HepG2 (cell line): ENCODE data around the gene AGAP3. TPM values are rescaled to one million over a fixed set of nuclear protein-coding genes. Genes with fewer than 3 reads are reported as not detected.
A peak's percentile ranks its signal among the peaks of the same experiment; 100 is the strongest.

ENCODE experiments used
- ATF4 ChIP-seq, 2 experiments: fragments of 450-650 bp in 1 of 2; sonication (generic) in 1 of 2; formaldehyde crosslinking; IDR thresholded peaks; 2 replicates each; pipeline versions ENCODE4 v1.5.0 to v1.8.0; 2020 to 2022; ENCODE audit warnings: mild to moderate bottlenecking in 1 of 2, missing genetic modification reagents in 1 of 2
- CEBPB ChIP-seq: IDR thresholded peaks from 2 replicates; pipeline ENCODE4 v1.6.1; 2011; ENCODE audit warnings: low read depth, low read length, improper control_type of control experiment, borderline replicate concordance
- EED ChIP-seq: sonication (generic); formaldehyde crosslinking; IDR thresholded peaks from 2 replicates; pipeline ENCODE4 v1.5.0; 2020; ENCODE audit warnings: mild to moderate bottlenecking, missing genetic modification reagents
- HMGXB4 ChIP-seq, 2 experiments: sonication (generic) in 1 of 2; formaldehyde crosslinking in 1 of 2; IDR thresholded peaks; 2 replicates each; pipeline versions ENCODE4 v1.4.0 to v1.6.1; 2018 to 2020; ENCODE audit warnings: missing genetic modification reagents in 2 of 2, borderline replicate concordance in 1 of 2, low read depth in 1 of 2, mild to moderate bottlenecking in 1 of 2, missing biosample characterization in 1 of 2
- HOMEZ ChIP-seq: IDR thresholded peaks from 2 replicates; pipeline ENCODE4 v1.6.1; 2016; ENCODE audit warnings: low read depth
- LCORL ChIP-seq, 2 experiments: fragments of 450-650 bp in 1 of 2; sonication (generic) in 1 of 2; formaldehyde crosslinking in 1 of 2; IDR thresholded peaks; 2 replicates each; pipeline versions ENCODE4 v1.5.0 to v1.6.1; 2017 to 2020; ENCODE audit warnings: antibody characterized with exemption in 1 of 2, missing genetic modification reagents in 1 of 2
- MTF2 ChIP-seq: sonication (generic); formaldehyde crosslinking; IDR thresholded peaks from 2 replicates; pipeline ENCODE4 v1.5.0; 2020; ENCODE audit warnings: missing genetic modification reagents, borderline replicate concordance
- SNAPC2 ChIP-seq: sonication (generic); formaldehyde crosslinking; IDR thresholded peaks from 2 replicates; pipeline ENCODE4 v1.8.1; 2022; ENCODE audit warnings: mild to moderate bottlenecking, missing genetic modification reagents
- ZIK1 ChIP-seq: sonication (generic); formaldehyde crosslinking; IDR thresholded peaks from 2 replicates; pipeline ENCODE4 v1.5.0; 2020; ENCODE audit warnings: mild to moderate bottlenecking, low read depth, missing genetic modification reagents, borderline replicate concordance
- ZKSCAN8 ChIP-seq: IDR thresholded peaks from 2 replicates; pipeline ENCODE4 v1.6.1; 2016; ENCODE audit warnings: borderline replicate concordance, missing genetic modification reagents, missing compliant biosample characterization
- ZNF136 ChIP-seq: sonication (generic); formaldehyde crosslinking; IDR thresholded peaks from 2 replicates; pipeline ENCODE4 v1.8.1; 2022; ENCODE audit warnings: low read depth, mild to moderate bottlenecking, moderate library complexity, missing genetic modification reagents
- ZNF34 ChIP-seq: sonication (generic); formaldehyde crosslinking; IDR thresholded peaks from 2 replicates; pipeline ENCODE4 v1.4.0; 2020; ENCODE audit warnings: mild to moderate bottlenecking, missing genetic modification reagents, borderline replicate concordance
- ZNF430 ChIP-seq: sonication (generic); formaldehyde crosslinking; IDR thresholded peaks from 2 replicates; pipeline ENCODE4 v1.9.0; 2021; ENCODE audit warnings: mild to moderate bottlenecking, missing genetic modification reagents
- ZNF556 ChIP-seq: sonication (generic); formaldehyde crosslinking; IDR thresholded peaks from 2 replicates; pipeline ENCODE4 v1.4.0; 2020; ENCODE audit warnings: mild to moderate bottlenecking, missing genetic modification reagents, borderline replicate concordance
- ZNF609 ChIP-seq: sonication (generic); formaldehyde crosslinking; IDR thresholded peaks from 2 replicates; pipeline ENCODE4 v1.4.0; 2020; ENCODE audit warnings: mild to moderate bottlenecking, missing genetic modification reagents, borderline replicate concordance
- ZNF841 ChIP-seq: sonication (generic); formaldehyde crosslinking; IDR thresholded peaks from 2 replicates; pipeline ENCODE4 v1.8.1; 2023; ENCODE audit warnings: missing genetic modification reagents, borderline replicate concordance
- ZZZ3 ChIP-seq: sonication (generic); formaldehyde crosslinking; IDR thresholded peaks from 2 replicates; pipeline ENCODE4 v1.4.0; 2020; ENCODE audit warnings: missing genetic modification reagents, mild to moderate bottlenecking, borderline replicate concordance
- polyA plus RNA-seq, 8 experiments: library from polyadenylated mRNA; depleted of rRNA in 3 of 8; stranded (reverse) in 7 of 8; unstranded in 1 of 8; fragments of >200 nt; fragmentation: Illumina TruSeq in 4 of 8; extraction: Trizol in 4 of 8; gene quantifications; 2 replicates each; pipeline versions ENCODE4 v1.2.1 to v1.2.3, GENCODE V29; 2011 to 2016; ENCODE audit warnings: low read depth in 4 of 8, missing spikeins in 1 of 8, mixed read lengths in 1 of 8; ENCODE audit not compliant: insufficient read depth in 1 of 8
- total RNA-seq, 5 experiments: library from RNA; depleted of rRNA; stranded (reverse); fragments of >200 nt; fragmentation: Illumina TruSeq; extraction: Trizol; gene quantifications; 2 replicates each; pipeline ENCODE4 v1.2.3, GENCODE V29; 2016; ENCODE audit warnings: low read depth in 1 of 5

Gene AGAP3
- total and polyA plus RNA-seq, 2 of the 13 experiments (the other 11 are each of a cell fraction or from before 2014, with no cell fraction given) = 31.3 to 61.4 TPM

- TF ChIP-seq HMGXB4 (CRISPR knock-in tag; IDR thresholded peaks at IDR 0.05; ENCODE audit: borderline replicate concordance in 1 of 2, low read depth in 1 of 2) = peak in 1 of 2 experiments; percentile 25; a peak in 3 of 4 replicates
- TF ChIP-seq ZIK1 (CRISPR knock-in tag) = no peak
- 0 out of 2 replicates have a peak, but pooled peaks have one; percentile 15 for TF ChIP-seq HOMEZ (CRISPR knock-in tag)
- no peak for TF ChIP-seq ZNF841
- TF ChIP-seq ZKSCAN8 = no peak
- TF ChIP-seq LCORL (IDR thresholded peaks at IDR 0.05) = no peak
- TF ChIP-seq LCORL (CRISPR knock-in tag; IDR thresholded peaks at IDR 0.05) = peak; percentile 62
- TF ChIP-seq CEBPB = no peak
- no peak; the same call in 1 of the 2 replicates for TF ChIP-seq ZNF556 (CRISPR knock-in tag)
- TF ChIP-seq ZNF136 (CRISPR knock-in tag) = 0 out of 2 replicates have a peak, but pooled peaks have one; percentile 27
- no peak for TF ChIP-seq SNAPC2 (CRISPR knock-in tag)
- TF ChIP-seq ZZZ3 (CRISPR knock-in tag) = no peak
- TF ChIP-seq MTF2 (CRISPR knock-in tag) = no peak
- TF ChIP-seq ATF4 (CRISPR knock-in tag; IDR thresholded peaks at IDR 0.05) = no peak
- peak; percentile 25; the same call in 1 of the 2 replicates for TF ChIP-seq ZNF430 (CRISPR knock-in tag)
- peak; percentile 52 for TF ChIP-seq ZNF609
- no peak for TF ChIP-seq EED (CRISPR knock-in tag)
- TF ChIP-seq ZNF34 (CRISPR knock-in tag) = 0 out of 2 replicates have a peak, but pooled peaks have one; percentile 36
Observed at GRCh38 chr7:151062399-151063211, 23.7 kb upstream of the AGAP3 start (continued).
